ENCODE data around the gene ZBTB16.

Gene ZBTB16

GRCh38 chr11:114179234-114179941, 119.9 kb downstream of the ZBTB16 start:
- H4K20me1 ChIP-seq (ENCODE audit: insufficient read depth, low read length): no peaks in the 10 kb centered on the region
- H3K9me3 ChIP-seq (replicated peaks; ENCODE audit: insufficient read depth, low read length): no peaks in the 10 kb centered on the region
- H3K27ac ChIP-seq (ENCODE audit: low read length): no peak overlapping the region
- no peaks in the 10 kb centered on the region for H3K4me1 ChIP-seq (ENCODE audit: low read length)
- no peak overlapping the region for H3K4me2 ChIP-seq (ENCODE audit: low read depth, low read length)
- no peaks in the 10 kb centered on the region for H3K9me2 ChIP-seq (replicated peaks; ENCODE audit: insufficient read depth, low read length)
- H2AFZ ChIP-seq (ENCODE audit: low read length): no peak overlapping the region
- H3K79me2 ChIP-seq (ENCODE audit: low read length): no peaks in the 10 kb centered on the region
- DNase-seq: no peak
- H3K27me3 ChIP-seq (replicated peaks; ENCODE audit: insufficient read depth, low read length): no peaks in the 10 kb centered on the region
- no peaks in the 10 kb centered on the region for H3K36me3 ChIP-seq (replicated peaks; ENCODE audit: insufficient read depth, low read length)
- no peak overlapping the region for H3K9ac ChIP-seq (ENCODE audit: low read length)
- no peaks in the 10 kb centered on the region for H3F3A ChIP-seq (ENCODE audit: insufficient read depth, low read length)
- no peak overlapping the region for H3K4me3 ChIP-seq (ENCODE audit: low read length)
- TF ChIP-seq EZH2phosphoT487 (IDR thresholded peaks at IDR 0.05; ENCODE audit: low read length) (no peak), EZH2 (optimal IDR thresholded peaks at IDR 0.05; ENCODE audit: low read depth, low read length) (no peak), CTCF (IDR thresholded peaks at IDR 0.05; ENCODE audit: low read length) (no peak)

- DNase-seq: peak; percentile 44
- no peak overlapping the region for H3K9ac ChIP-seq (ENCODE audit: low read length)
Measured at GRCh38 chr11:114180301-114181055, 121.0 kb downstream of the ZBTB16 start.

GRCh38 chr11:114181195-114181594, 121.7 kb downstream of the ZBTB16 start:
- H3K4me1 ChIP-seq (ENCODE audit: low read length): no peaks in the 10 kb centered on the region

More at GRCh38 chr11:114180301-114181055, 121.0 kb downstream of the ZBTB16 start:
- Histone ChIP-seq H3K27ac (ENCODE audit: low read length) (no peak overlapping the region), H3K4me2 (ENCODE audit: low read depth, low read length) (no peak overlapping the region), H3K9me3 (replicated peaks; ENCODE audit: insufficient read depth, low read length) (no peaks in the 10 kb centered on the region), H3K4me3 (ENCODE audit: low read length) (no peak overlapping the region), H3F3A (ENCODE audit: insufficient read depth, low read length) (no peaks in the 10 kb centered on the region), H3K4me1 (ENCODE audit: low read length) (no peaks in the 10 kb centered on the region), H3K36me3 (replicated peaks; ENCODE audit: insufficient read depth, low read length) (no peaks in the 10 kb centered on the region), H4K20me1 (ENCODE audit: insufficient read depth, low read length) (no peaks in the 10 kb centered on the region), H3K79me2 (ENCODE audit: low read length) (no peaks in the 10 kb centered on the region), H2AFZ (ENCODE audit: low read length) (no peak overlapping the region), H3K27me3 (replicated peaks; ENCODE audit: insufficient read depth, low read length) (no peaks in the 10 kb centered on the region), H3K9me2 (replicated peaks; ENCODE audit: insufficient read depth, low read length) (no peaks in the 10 kb centered on the region)
- TF ChIP-seq EZH2 (optimal IDR thresholded peaks at IDR 0.05; ENCODE audit: low read depth, low read length) (no peak), CTCF (IDR thresholded peaks at IDR 0.05; ENCODE audit: low read length) (peak; percentile 71)

More at GRCh38 chr11:114181195-114181594, 121.7 kb downstream of the ZBTB16 start:
- H3K79me2 ChIP-seq (ENCODE audit: low read length): no peaks in the 10 kb centered on the region
- no peak overlapping the region for H2AFZ ChIP-seq (ENCODE audit: low read length)
- no peaks in the 10 kb centered on the region for H4K20me1 ChIP-seq (ENCODE audit: insufficient read depth, low read length)
- H3K9me3 ChIP-seq (replicated peaks; ENCODE audit: insufficient read depth, low read length): no peaks in the 10 kb centered on the region
- H3K27me3 ChIP-seq (replicated peaks; ENCODE audit: insufficient read depth, low read length): no peaks in the 10 kb centered on the region
- no peak overlapping the region for H3K4me3 ChIP-seq (ENCODE audit: low read length)
- no peak for DNase-seq
- no peak overlapping the region for H3K9ac ChIP-seq (ENCODE audit: low read length)
- H3K36me3 ChIP-seq (replicated peaks; ENCODE audit: insufficient read depth, low read length): no peaks in the 10 kb centered on the region
- H3F3A ChIP-seq (ENCODE audit: insufficient read depth, low read length): no peaks in the 10 kb centered on the region
- H3K27ac ChIP-seq (ENCODE audit: low read length): no peak overlapping the region
- no peaks in the 10 kb centered on the region for H3K9me2 ChIP-seq (replicated peaks; ENCODE audit: insufficient read depth, low read length)
- no peak overlapping the region for H3K4me2 ChIP-seq (ENCODE audit: low read depth, low read length)
- TF ChIP-seq EZH2 (optimal IDR thresholded peaks at IDR 0.05; ENCODE audit: low read depth, low read length) (no peak), CTCF (IDR thresholded peaks at IDR 0.05; ENCODE audit: low read length) (no peak), EZH2phosphoT487 (IDR thresholded peaks at IDR 0.05; ENCODE audit: low read length) (no peak)

Data from MM.1S (cell line).